Mammary epithelial cell (primary cell): ENCODE results near the gene COG5.

Experiments used
- CTCF ChIP-seq, 2 donors: IDR thresholded peaks in 1 of 2; conservative IDR thresholded peaks in 1 of 2; 2 replicates each; pipeline ENCODE4 v1.5.1; 2011 to 2012; ENCODE audit warnings: inconsistent platforms in 2 of 2, low read length in 2 of 2, mild to moderate bottlenecking in 2 of 2, control low read depth in 1 of 2, low read depth in 1 of 2; ENCODE audit not compliant: insufficient read depth in 1 of 2; ENCODE audit errors: extremely low read depth in 1 of 2
- EZH2 ChIP-seq: IDR thresholded peaks from 2 replicates; pipeline ENCODE4 v1.6.1; 2012; ENCODE audit warnings: low read length, inconsistent platforms, borderline replicate concordance

- TF ChIP-seq CTCF (conservative IDR thresholded peaks at IDR 0.05 in 1 of 2, IDR thresholded peaks at IDR 0.05 in 1 of 2; ENCODE audit: extremely low read depth in 1 of 2, insufficient read depth in 1 of 2, low read depth in 1 of 2, low read length in 2 of 2) (no peak), EZH2 (no peak)
Measured at GRCh38 chr7:107381453-107381852, 182.3 kb downstream of the COG5 start.
